Fibroblast of villous mesenchyme (primary cell): ENCODE results near the gene SIGLEC12. TPM values are rescaled to one million over a fixed set of nuclear protein-coding genes. Genes with fewer than 3 reads are reported as not detected.
"Not testable (repeated sequence)": the region's sequence is repeated elsewhere in the genome, so short reads cannot be mapped to it uniquely, and the experiment has no call there.

Source experiments
- DNase-seq: peaks from one replicate; pipeline ENCODE4 v3.0.0-alpha.2; 2010; ENCODE audit warnings: low read depth
- H3K4me3 ChIP-seq: 2 replicates; pipeline ENCODE4 v1.5.1; 2011; ENCODE audit warnings: low read depth, mild to moderate bottlenecking, low read length
- CTCF ChIP-seq: IDR thresholded peaks from 2 replicates; pipeline ENCODE4 v1.5.1; 2012; ENCODE audit warnings: low read depth, mild to moderate bottlenecking, low read length; ENCODE audit not compliant: insufficient read depth
- small RNA-seq: library from RNA; depleted of rRNA; stranded (forward); fragments of <200 nt; gene quantifications from one replicate; pipeline ENCODE3, GENCODE V24; 2012
- total RNA-seq: library from RNA; depleted of rRNA; stranded (reverse); fragments of >200 nt; gene quantifications from 2 replicates; pipeline ENCODE4 v1.2.3, GENCODE V29; 2012

SIGLEC12 gene
- total RNA-seq, 1 donor: not detected

GRCh38 chr19:51450730-51451307, 50.8 kb downstream of the SIGLEC12 start:
- DNase-seq: no peak

GRCh38 chr19:51448411-51449016, 53.1 kb downstream of the SIGLEC12 start:
- no peak for DNase-seq
- TF ChIP-seq CTCF: no peak
- H3K4me3 ChIP-seq: no peak overlapping the region

More at GRCh38 chr19:51450730-51451307, 50.8 kb downstream of the SIGLEC12 start:
- no peak for TF ChIP-seq CTCF
- no peak overlapping the region for H3K4me3 ChIP-seq

- TF ChIP-seq CTCF: no peak
- no peak overlapping the region for H3K4me3 ChIP-seq
- no peak for DNase-seq
Measured at GRCh38 chr19:51448011-51448410, 53.6 kb downstream of the SIGLEC12 start.

- DNase-seq, H3K4me3 ChIP-seq: not testable (repeated sequence)
Measured at GRCh38 chr19:51447510-51447909, 54.1 kb downstream of the SIGLEC12 start.

GRCh38 chr19:51441410-51442390, 59.9 kb downstream of the SIGLEC12 start:
- DNase-seq: no peak
- no peak for TF ChIP-seq CTCF
- H3K4me3 ChIP-seq: no peak overlapping the region

Small RNA genes within 50 kb of the gene (small RNA-seq; reads per million reads assigned to genes)
- gene AC020914.3 (not detected), gene AC020914.5 (not detected)

Other genes with a start within 250 kb of the SIGLEC12 start
- not detected in 2 replicates for gene IGLON5, start 190.2 kb downstream of the SIGLEC12 start, total RNA-seq
- gene VSIG10L, start 159.7 kb downstream of the SIGLEC12 start, total RNA-seq: 0.43 and 0.64 TPM in 2 replicates
- gene ETFB, start 135.4 kb downstream of the SIGLEC12 start, total RNA-seq: 72.2 and 76.4 TPM in 2 replicates
- not detected in 2 replicates for gene CLDND2, start 132.8 kb downstream of the SIGLEC12 start, total RNA-seq
- gene NKG7, start 129.1 kb downstream of the SIGLEC12 start, total RNA-seq: not detected in 2 replicates
- gene LIM2, start 113.8 kb downstream of the SIGLEC12 start, total RNA-seq: not detected in 2 replicates
- not detected in 2 replicates for gene C19orf84, start 111.2 kb downstream of the SIGLEC12 start, total RNA-seq
- gene SIGLEC10, start 84.2 kb downstream of the SIGLEC12 start, total RNA-seq: not detected in 2 replicates
- not detected in 2 replicates for gene SIGLEC8, start 43.3 kb downstream of the SIGLEC12 start, total RNA-seq
- not detected in 2 replicates for gene CEACAM18, start 23.3 kb downstream of the SIGLEC12 start, total RNA-seq
- under 0.01 TPM in 1 of 2 replicates, not detected in the other for gene SIGLEC6, start 29.9 kb upstream of the SIGLEC12 start, total RNA-seq
- gene ZNF175, start 69.5 kb upstream of the SIGLEC12 start, total RNA-seq: 5.5 and 9.9 TPM in 2 replicates
- gene SIGLEC5, start 128.6 kb upstream of the SIGLEC12 start, total RNA-seq: not detected in 2 replicates
- not detected in 2 replicates for gene SIGLEC14, start 145.0 kb upstream of the SIGLEC12 start, total RNA-seq
- gene SPACA6, start 191.5 kb upstream of the SIGLEC12 start, total RNA-seq: 10.8 and 14.2 TPM in 2 replicates
- not detected in 2 replicates for gene HAS1, start 222.2 kb upstream of the SIGLEC12 start, total RNA-seq